Activated naive CD8-positive, alpha-beta T cell treated with anti-CD3 and anti-CD28 coated beads, Interleukin-2, amount 50 U/mL, for 24 hours (primary cell): ENCODE data around the gene ASB11.
"Not testable (repeated sequence)": the region's sequence is repeated elsewhere in the genome, so short reads cannot be mapped to it uniquely, and the experiment has no call there.

Experiments used
- ATAC-seq: fragments of 150-1000 bp; cut with Tn5 transposase; one replicate; pipeline ENCODE4 v1.10.0; 2021
- DNase-seq: peaks from one replicate; pipeline ENCODE4 v3.0.0; 2021
- H3K27ac Mint-ChIP-seq: one replicate; pipeline ENCODE4 v1.8.0; 2021; ENCODE audit warnings: mild to moderate bottlenecking, mixed read lengths
- H3K27me3 Mint-ChIP-seq: one replicate; pipeline ENCODE4 v1.8.0; 2021; ENCODE audit warnings: mixed read lengths
- H3K36me3 Mint-ChIP-seq: one replicate; pipeline ENCODE4 v1.8.0; 2021; ENCODE audit warnings: low read depth, mixed read lengths
- H3K4me1 Mint-ChIP-seq: one replicate; pipeline ENCODE4 v1.8.0; 2021; ENCODE audit warnings: mixed read lengths
- H3K4me3 Mint-ChIP-seq: one replicate; pipeline ENCODE4 v1.8.0; 2021; ENCODE audit warnings: mild to moderate bottlenecking, moderate library complexity, mixed read lengths
- H3K9me3 Mint-ChIP-seq: one replicate; pipeline ENCODE4 v1.8.0; 2021; ENCODE audit warnings: mixed read lengths

ASB11 gene

DNA sequence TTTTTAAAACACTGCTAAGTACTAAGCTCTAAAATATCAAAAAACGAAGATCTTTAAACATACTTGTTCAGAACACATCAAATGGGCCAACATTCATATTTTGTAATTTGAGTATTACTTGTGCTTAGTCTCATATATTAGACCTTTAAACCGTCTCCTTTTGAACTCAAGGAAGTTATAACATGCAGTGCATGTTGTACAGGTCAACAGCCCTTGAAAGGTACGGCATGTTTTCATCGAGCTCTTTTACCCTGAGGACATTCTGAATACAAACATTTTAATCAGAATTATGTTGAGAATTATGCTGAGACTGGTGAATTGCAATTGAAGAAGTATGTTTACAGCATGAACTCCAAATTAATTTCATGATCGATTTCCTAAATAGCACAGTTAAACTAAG lies 7.0 kb upstream of the ASB11 start:
- DNase-seq, result no peak
- ATAC-seq, result no peak
- H3K9me3 Mint-ChIP-seq, result no peaks in the 10 kb centered on the region
- H3K4me1 Mint-ChIP-seq, result no peaks in the 10 kb centered on the region
- no peaks in the 10 kb centered on the region for H3K27me3 Mint-ChIP-seq
- no peak overlapping the region for H3K27ac Mint-ChIP-seq
- peaks cover 16% of the 10 kb centered on the region for H3K36me3 Mint-ChIP-seq
- no peak overlapping the region for H3K4me3 Mint-ChIP-seq

DNA sequence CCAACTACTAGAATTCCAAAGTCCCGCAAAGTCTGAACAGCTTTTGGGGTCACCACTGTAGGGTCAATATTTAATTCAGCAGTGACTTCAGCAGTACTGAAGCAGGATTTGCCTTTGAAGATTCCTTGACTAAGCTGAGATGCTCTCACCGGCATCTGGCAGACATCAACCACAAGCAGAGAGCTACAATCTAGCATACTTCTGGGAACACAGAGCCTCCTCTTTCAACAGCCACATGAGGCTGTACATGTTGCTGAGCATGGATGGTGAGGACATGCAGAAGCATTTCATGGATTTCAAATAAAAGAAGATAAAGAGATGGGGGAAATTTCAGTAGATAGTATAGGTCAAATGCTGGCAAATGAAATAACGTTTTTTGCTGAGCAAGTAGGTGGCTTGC lies 6.6 kb upstream of the ASB11 start:
- no peak for ATAC-seq
- DNase-seq, result no peak
- Mint-ChIP-seq H3K9me3 (no peaks in the 10 kb centered on the region), H3K4me1 (no peaks in the 10 kb centered on the region), H3K4me3 (no peak overlapping the region), H3K36me3 (peaks cover 15% of the 10 kb centered on the region), H3K27ac (no peak overlapping the region), H3K27me3 (no peaks in the 10 kb centered on the region)

DNA sequence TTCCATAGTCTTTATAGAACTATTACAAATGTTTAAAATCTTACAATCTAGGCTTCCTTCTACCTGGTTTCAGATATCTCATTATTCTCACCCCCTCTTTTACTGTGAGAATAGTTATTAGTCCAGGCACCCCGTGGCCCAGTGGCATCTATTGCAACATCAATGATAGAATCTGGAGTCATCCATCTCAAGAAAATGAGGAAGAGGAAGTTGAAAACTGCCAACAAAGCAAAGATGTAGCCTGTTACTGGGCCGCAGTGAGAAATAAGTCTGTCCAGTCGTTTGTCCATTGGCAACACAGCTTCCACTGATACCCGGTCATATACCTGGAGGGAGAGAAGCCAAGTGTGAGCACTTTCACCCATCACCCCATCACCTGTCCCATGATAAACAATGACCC lies 6.0 kb upstream of the ASB11 start:
- no peak for ATAC-seq
- peaks cover 15% of the 10 kb centered on the region for H3K36me3 Mint-ChIP-seq
- no peaks in the 10 kb centered on the region for H3K27me3 Mint-ChIP-seq
- no peaks in the 10 kb centered on the region for H3K4me1 Mint-ChIP-seq
- no peak overlapping the region for H3K4me3 Mint-ChIP-seq
- no peaks in the 10 kb centered on the region for H3K9me3 Mint-ChIP-seq
- DNase-seq, result no peak
- no peak overlapping the region for H3K27ac Mint-ChIP-seq

DNA sequence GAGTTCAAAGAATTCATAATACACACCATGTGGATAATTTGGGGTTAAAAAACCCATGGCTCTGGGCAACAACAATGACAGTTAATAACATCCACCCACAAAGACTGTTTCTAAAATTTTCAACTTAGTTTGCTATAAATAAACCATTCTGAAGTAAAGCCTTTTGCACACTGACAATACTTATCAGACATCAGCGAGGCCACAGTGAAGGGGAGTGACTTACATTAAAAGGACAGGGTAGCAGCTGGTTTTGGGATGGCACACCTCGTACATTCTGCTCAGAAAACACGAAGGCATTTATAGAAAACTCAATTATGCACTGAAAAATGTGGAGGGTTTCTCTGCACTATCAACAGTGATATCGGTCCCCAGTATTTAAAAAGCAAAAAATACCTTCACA lies 4.9 kb upstream of the ASB11 start:
- ATAC-seq (no peak), DNase-seq (no peak)
- no peak overlapping the region for H3K4me3 Mint-ChIP-seq
- H3K36me3 Mint-ChIP-seq, result peaks cover 15% of the 10 kb centered on the region
- H3K27ac Mint-ChIP-seq, result no peak overlapping the region
- H3K9me3 Mint-ChIP-seq, result no peaks in the 10 kb centered on the region
- no peaks in the 10 kb centered on the region for H3K27me3 Mint-ChIP-seq
- H3K4me1 Mint-ChIP-seq, result no peaks in the 10 kb centered on the region

DNA sequence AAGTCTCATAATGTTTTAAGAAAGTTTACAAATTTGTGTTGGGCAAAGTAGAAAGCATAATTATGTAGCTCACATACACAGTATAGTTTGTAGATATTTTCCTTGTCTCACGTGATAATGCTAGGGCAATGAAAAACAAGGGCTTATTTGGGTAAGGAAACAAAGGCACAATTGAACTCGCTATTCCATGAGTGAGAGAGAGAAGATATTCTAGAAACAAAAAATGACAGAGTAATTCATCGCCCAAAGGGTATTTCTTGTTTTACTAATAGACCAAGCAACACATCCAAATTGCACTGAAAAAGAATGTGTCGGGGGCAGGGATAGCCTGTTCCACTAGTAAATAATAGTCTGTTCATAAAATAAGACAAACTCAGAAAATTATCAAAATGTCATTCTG lies 3.6 kb upstream of the ASB11 start:
- H3K27ac Mint-ChIP-seq, result no peak overlapping the region
- DNase-seq, result no peak

DNA sequence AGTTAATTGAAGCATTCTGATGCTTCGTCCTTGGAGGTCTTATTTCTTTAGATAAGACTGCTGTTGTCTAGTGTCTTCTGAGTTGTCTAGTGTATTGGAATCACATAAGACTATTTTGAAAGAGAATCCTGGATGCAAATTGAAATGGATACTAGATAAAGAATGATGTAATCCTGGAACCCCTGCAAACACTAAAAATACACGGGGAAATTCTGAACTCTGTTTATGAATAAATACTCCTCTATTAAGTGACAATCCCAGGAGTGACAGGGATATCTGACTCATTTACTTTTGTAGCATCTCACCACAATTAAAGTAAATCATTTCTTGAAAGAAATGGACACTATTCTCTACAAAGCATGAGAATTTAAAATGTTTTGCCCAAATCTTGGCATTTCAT lies 968 bp downstream of the ASB11 start:
- Mint-ChIP-seq H3K27me3 (no peaks in the 10 kb centered on the region), H3K27ac (no peak overlapping the region), H3K9me3 (no peaks in the 10 kb centered on the region), H3K4me3 (no peak overlapping the region), H3K4me1 (no peaks in the 10 kb centered on the region), H3K36me3 (peaks cover 2% of the 10 kb centered on the region)
- DNase-seq (no peak), ATAC-seq (no peak)

More for the DNA sequence above, 3.6 kb upstream of the ASB11 start:
- H3K9me3 Mint-ChIP-seq, result no peaks in the 10 kb centered on the region
- ATAC-seq, result no peak
- H3K4me3 Mint-ChIP-seq, result no peak overlapping the region
- no peaks in the 10 kb centered on the region for H3K27me3 Mint-ChIP-seq
- peaks cover 12% of the 10 kb centered on the region for H3K36me3 Mint-ChIP-seq
- H3K4me1 Mint-ChIP-seq, result no peaks in the 10 kb centered on the region

DNA sequence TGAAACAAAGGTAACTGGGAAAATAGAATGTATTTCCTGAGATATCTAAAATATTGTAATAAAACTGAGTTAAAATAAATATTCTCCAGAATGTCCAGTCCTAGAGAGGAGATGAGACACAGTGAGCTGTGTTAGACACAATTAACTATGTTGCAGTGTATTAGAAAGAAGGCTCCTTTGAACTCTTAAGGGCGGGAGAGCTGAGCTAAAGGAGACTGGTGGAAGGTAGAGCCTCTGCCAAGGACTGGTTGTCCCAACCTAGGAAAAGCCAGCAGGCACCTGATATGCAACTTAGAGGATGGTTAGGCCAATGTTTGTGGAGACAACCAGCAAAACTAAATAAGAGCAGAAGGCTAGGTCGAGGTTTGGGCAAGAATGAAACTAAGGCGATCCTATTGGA lies 4.3 kb downstream of the ASB11 start:
- Mint-ChIP-seq H3K27ac (no peak overlapping the region), H3K36me3 (no peaks in the 10 kb centered on the region), H3K4me1 (no peaks in the 10 kb centered on the region), H3K9me3 (no peaks in the 10 kb centered on the region), H3K27me3 (no peaks in the 10 kb centered on the region), H3K4me3 (no peak overlapping the region)
- ATAC-seq (no peak), DNase-seq (no peak)

DNA sequence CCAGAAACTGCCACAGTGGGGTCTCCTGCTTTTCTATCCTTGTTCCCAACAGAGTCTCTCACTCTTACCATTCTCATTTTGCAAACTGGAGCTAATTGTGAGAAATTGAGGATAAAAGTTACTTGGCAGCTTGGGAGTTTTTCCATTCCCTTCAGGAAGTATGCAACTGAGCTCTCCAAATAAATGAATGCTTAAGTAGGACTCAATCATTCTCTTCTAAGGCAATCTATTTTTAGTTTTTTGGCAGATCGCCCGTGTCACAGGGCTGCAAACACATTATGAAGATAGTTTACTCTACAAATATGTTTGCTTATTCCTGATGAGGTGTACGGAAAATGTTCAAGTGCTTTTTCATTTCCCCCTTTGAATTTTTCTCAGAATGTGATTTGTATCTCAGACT lies 5.3 kb downstream of the ASB11 start:
- no peaks in the 10 kb centered on the region for H3K27me3 Mint-ChIP-seq
- H3K4me1 Mint-ChIP-seq, result no peaks in the 10 kb centered on the region

DNA sequence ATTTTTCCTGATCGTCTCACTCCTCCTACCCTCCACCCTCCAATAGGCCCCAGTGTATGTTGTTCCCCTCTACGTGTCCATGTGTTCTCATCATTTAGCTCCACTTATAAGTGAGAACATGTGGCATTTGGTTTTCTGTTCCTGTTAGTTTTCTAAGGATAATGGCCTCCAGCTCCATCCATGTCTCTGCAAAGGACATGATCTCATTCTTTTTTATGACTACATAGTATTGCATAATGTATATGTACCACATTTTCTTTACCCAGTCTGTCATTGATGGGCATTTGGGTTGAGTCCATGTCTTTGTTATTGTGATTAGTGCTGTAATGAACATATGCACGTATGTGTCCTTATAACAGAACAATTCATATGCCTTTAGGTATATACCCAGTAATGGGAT lies 9.5 kb downstream of the ASB11 start:
- not testable (repeated sequence) for H3K27ac Mint-ChIP-seq, ATAC-seq

More for the DNA sequence above, 5.3 kb downstream of the ASB11 start:
- Mint-ChIP-seq H3K27ac (no peak overlapping the region), H3K4me3 (no peak overlapping the region), H3K9me3 (no peaks in the 10 kb centered on the region), H3K36me3 (no peaks in the 10 kb centered on the region)
- DNase-seq (no peak), ATAC-seq (no peak)

DNA sequence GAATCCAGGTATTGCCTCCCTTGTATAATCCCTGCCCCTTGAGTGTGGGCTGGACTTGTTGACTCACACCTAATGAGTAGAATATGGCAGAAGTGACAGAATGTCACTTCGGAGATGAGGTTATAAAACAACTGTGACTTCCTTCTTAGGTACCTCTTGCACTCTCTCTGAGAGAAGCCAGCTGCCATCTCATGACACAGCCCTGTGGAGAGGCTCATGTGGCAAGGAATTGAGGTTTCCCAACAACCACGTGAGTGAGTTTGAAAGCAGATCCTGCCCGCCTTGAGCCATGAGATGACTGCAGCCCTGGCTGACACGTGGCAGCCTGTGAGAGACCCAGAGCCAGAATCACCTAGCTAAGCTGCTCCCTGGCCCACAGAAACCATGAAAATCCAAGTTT lies 13.5 kb downstream of the ASB11 start:
- no peak overlapping the region for H3K4me3 Mint-ChIP-seq
- peak; percentile 3 for DNase-seq
- no peaks in the 10 kb centered on the region for H3K27me3 Mint-ChIP-seq
- H3K27ac Mint-ChIP-seq, result no peak overlapping the region
- no peaks in the 10 kb centered on the region for H3K36me3 Mint-ChIP-seq
- H3K4me1 Mint-ChIP-seq, result peaks cover 1% of the 10 kb centered on the region
- no peaks in the 10 kb centered on the region for H3K9me3 Mint-ChIP-seq
- peak; percentile 76 for ATAC-seq

More for the DNA sequence above, 9.5 kb downstream of the ASB11 start:
- DNase-seq, H3K4me1 Mint-ChIP-seq, H3K4me3 Mint-ChIP-seq, H3K36me3 Mint-ChIP-seq, H3K27me3 Mint-ChIP-seq, H3K9me3 Mint-ChIP-seq: not testable (repeated sequence)

DNA sequence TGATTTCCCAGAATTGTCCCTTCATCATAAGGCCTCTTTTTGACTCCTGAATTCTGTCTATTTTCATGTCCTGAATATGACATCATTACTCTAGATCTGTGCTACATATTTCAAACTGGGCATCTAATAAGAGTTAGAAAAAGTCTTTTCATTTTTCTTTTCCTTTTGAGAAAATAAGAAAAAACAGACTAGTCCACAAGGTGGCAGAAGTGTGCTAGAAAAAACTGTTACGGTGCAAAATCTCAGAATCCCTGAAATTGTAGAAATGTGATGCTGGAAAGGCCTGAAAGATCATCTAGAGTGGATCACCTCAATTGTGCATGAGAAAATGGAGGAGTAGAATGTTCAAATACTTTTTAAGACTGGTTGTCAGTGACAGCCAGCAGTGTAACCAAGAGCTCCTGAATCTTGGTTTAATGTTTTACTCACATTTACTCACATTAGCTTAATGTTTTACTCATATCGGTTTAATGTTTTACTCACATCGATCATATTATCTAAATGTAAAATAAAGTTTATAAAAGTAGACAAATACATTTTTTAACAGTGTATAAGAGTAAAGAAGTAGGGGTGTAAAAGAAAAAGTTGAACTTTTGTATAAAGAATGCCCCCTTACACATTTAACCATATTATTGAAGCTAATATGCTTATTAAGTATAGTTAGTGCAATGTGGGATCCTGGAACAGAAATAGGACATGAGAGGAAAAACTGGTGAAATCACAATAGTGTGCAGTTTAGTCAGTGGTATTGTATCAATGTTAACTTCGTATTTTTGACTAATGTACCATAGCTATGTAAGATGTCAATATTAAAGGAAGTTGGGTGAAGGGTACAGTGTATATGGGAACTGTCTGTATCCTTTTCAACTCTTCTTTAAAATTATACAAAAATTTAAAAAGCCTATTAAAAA lies 15.2 kb downstream of the ASB11 start:
- Mint-ChIP-seq H3K4me1 (peaks cover 1% of the 10 kb centered on the region), H3K27ac (no peak overlapping the region), H3K36me3 (no peaks in the 10 kb centered on the region), H3K9me3 (no peaks in the 10 kb centered on the region), H3K4me3 (no peak overlapping the region), H3K27me3 (no peaks in the 10 kb centered on the region)
- DNase-seq, result no peak
- no peak for ATAC-seq

DNA sequence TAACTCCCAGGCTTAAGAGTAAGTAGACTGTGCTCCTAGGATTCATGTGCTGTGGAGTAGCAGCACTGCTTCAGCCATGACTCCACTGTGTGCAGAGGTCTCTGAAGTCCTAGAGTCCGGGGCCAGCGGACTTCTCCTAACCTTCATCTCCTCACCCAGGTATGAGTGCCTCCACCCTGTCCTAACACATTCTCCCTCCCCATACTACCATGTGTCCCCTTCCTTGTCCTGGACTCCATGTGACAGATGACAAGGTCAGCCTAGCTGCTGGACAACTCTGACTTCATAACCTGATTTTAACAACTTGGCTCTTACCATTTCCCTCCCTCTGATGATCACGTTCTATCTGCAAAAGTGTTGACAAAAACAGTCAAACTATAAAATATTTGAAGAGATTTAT lies 16.7 kb downstream of the ASB11 start:
- peaks cover 1% of the 10 kb centered on the region for H3K4me1 Mint-ChIP-seq
- DNase-seq (no peak), ATAC-seq (no peak)
- H3K36me3 Mint-ChIP-seq, result no peaks in the 10 kb centered on the region
- no peaks in the 10 kb centered on the region for H3K9me3 Mint-ChIP-seq
- no peaks in the 10 kb centered on the region for H3K27me3 Mint-ChIP-seq
- no peak overlapping the region for H3K4me3 Mint-ChIP-seq
- no peak overlapping the region for H3K27ac Mint-ChIP-seq

DNA sequence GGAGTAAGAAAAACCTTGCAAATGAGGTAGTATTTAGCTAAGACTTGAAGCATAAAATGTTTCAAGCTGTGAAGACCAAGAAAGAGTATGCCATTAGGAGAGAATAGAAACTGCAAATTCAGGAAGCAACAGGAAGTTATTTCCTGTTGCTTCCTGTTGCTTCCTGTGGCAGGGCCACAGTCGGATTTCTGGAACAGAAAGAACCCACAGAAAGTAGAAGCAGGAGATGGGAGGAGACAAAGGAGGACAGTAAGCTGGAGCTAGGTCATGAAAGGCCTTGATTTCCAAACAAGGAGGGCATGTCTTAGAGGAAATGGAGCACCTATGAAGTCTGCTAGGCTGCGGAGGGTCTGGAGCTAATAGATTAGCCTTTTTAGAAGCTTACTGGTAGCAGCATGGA lies 17.2 kb downstream of the ASB11 start:
- Mint-ChIP-seq H3K4me3 (no peak overlapping the region), H3K27me3 (no peaks in the 10 kb centered on the region), H3K36me3 (no peaks in the 10 kb centered on the region), H3K9me3 (no peaks in the 10 kb centered on the region), H3K4me1 (peaks cover 1% of the 10 kb centered on the region), H3K27ac (no peak overlapping the region)
- DNase-seq (no peak), ATAC-seq (no peak)

DNA sequence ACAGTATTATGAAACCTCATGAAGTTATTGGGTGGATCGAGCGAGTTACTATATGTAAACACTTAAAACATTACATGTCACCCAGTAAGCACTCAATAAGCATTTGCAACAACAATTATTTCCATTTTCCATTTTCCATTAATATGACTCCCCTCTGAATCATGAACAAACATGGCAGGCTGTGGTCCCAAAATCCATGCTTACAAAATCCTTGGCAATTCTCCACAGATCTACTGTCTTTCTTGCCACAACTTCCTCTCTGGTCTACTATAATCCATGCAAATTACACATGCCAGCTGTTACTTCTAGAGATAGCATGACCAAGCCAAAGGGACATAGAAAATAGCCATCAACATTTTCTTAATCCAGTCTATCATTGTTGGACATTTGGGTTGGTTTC lies 22.0 kb downstream of the ASB11 start:
- no peaks in the 10 kb centered on the region for H3K36me3 Mint-ChIP-seq
- H3K27me3 Mint-ChIP-seq, result no peaks in the 10 kb centered on the region
- ATAC-seq (no peak), DNase-seq (no peak)
- no peak overlapping the region for H3K27ac Mint-ChIP-seq
- no peaks in the 10 kb centered on the region for H3K9me3 Mint-ChIP-seq
- no peak overlapping the region for H3K4me3 Mint-ChIP-seq
- no peaks in the 10 kb centered on the region for H3K4me1 Mint-ChIP-seq

DNA sequence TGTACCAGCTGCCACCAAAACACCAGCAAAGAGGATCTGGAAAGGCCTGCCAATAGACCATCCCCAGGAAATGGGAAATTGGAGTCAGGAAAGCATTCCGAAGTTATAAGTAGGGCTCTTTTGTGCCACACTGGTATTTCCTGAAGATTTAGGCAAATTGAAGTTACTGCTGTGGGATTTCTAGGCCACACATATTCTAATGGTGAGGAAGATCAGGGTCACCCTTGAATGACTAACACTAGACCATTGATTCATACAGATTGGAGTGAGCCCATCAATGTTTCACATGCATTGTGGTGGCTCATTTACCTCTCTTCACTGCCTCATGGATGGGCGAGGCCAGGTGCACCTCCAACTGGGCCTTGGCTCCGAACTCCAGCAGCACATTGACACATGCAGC lies 22.6 kb downstream of the ASB11 start:
- H3K9me3 Mint-ChIP-seq, result no peaks in the 10 kb centered on the region
- ATAC-seq, result no peak
- DNase-seq, result no peak
- H3K4me1 Mint-ChIP-seq, result no peaks in the 10 kb centered on the region
- H3K36me3 Mint-ChIP-seq, result no peaks in the 10 kb centered on the region
- H3K27ac Mint-ChIP-seq, result no peak overlapping the region
- no peaks in the 10 kb centered on the region for H3K27me3 Mint-ChIP-seq
- H3K4me3 Mint-ChIP-seq, result no peak overlapping the region

DNA sequence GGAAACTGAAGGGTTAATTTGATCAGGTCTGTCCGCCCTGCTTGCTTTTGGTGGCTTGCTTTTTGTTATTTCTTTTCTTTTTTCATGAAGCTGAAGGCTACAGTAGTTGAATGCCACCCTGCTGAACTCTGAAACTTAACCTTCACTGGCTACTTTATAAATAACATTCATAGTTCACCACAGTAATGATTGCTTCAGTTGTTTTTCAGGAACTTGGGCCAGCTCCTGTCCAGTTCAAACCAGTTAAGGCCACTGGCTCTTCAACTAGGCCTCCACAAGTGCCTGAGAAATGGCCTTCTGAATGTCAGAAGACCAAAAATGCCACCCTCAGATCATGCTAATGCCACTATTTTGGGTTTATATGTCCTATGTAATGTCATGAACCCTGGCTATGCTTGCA lies 37.8 kb downstream of the ASB11 start:
- no peak overlapping the region for H3K4me3 Mint-ChIP-seq
- ATAC-seq (no peak), DNase-seq (no peak)
- no peaks in the 10 kb centered on the region for H3K27me3 Mint-ChIP-seq
- no peak overlapping the region for H3K27ac Mint-ChIP-seq
- H3K9me3 Mint-ChIP-seq, result no peaks in the 10 kb centered on the region
- no peaks in the 10 kb centered on the region for H3K36me3 Mint-ChIP-seq
- no peaks in the 10 kb centered on the region for H3K4me1 Mint-ChIP-seq
